ENCODE measurements around the gene PLIN3. TPM values are rescaled to one million over a fixed set of nuclear protein-coding genes. Genes with fewer than 3 reads are reported as not detected.
"Not testable (repeated sequence)": the region's sequence is repeated elsewhere in the genome, so short reads cannot be mapped to it uniquely, and the experiment has no call there.

Gene PLIN3
- total and polyA plus RNA-seq, 2 donors (not counting 3 experiments of a cell fraction or from before 2014, with no cell fraction given) = 76.8 to 88.9 TPM

DNA sequence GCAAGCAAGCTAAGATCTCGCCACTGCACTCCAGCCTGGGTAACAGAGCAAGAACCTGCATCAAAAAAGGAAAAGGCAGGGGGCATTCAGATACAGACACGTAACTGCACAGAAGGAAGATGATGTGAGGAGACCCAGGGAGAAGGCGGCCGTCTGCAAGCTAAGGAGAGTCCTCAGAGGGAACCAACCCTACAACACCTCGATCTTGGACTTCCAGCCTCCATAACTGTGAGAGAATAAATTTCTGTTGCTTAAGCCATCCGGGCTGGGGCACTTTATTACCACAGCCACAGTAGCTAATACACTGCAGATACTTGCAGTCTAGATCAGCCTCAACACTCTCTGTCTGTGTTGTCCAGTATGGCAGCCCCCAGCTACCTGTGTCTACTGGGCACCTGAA is 43.9 kb downstream of the PLIN3 start:
- Histone ChIP-seq H3K9me3 (replicated peaks; ENCODE audit: control insufficient read depth, insufficient read depth, low read length) (no peaks in the 10 kb centered on the region), H3K27ac (ENCODE audit: insufficient read depth, low read depth, low read length) (no peak overlapping the region), H3K4me1 (ENCODE audit: control insufficient read depth, extremely low read depth, insufficient read depth, low read length) (no peaks in the 10 kb centered on the region), H3K27me3 (ENCODE audit: control insufficient read depth in 2 of 2, insufficient read depth in 2 of 2, low read length in 2 of 2) (no peaks in the 10 kb centered on the region), H3K36me3 (ENCODE audit: control insufficient read depth in 2 of 2, extremely low read depth in 1 of 2, insufficient read depth in 2 of 2, low read length in 2 of 2) (no peaks in the 10 kb centered on the region), H3K9me1 (replicated peaks; ENCODE audit: control insufficient read depth, extremely low read depth, insufficient read depth, low read length) (no peaks in the 10 kb centered on the region), H3K4me2 (ENCODE audit: insufficient read depth, low read length) (no peak overlapping the region), H3K79me2 (ENCODE audit: control insufficient read depth, insufficient read depth, low read length) (peaks cover 21% of the 10 kb centered on the region), H3K9ac (replicated peaks; ENCODE audit: extremely low read depth, insufficient read depth, low read length) (no peak overlapping the region), H3K4me3 (replicated peaks in 1 of 3; ENCODE audit: insufficient read depth in 1 of 3, low read depth in 1 of 3, low read length in 3 of 3) (no peak overlapping the region), H4K20me1 (replicated peaks; ENCODE audit: control insufficient read depth, extremely low read depth, insufficient read depth, low read length) (no peaks in the 10 kb centered on the region), H2AFZ (ENCODE audit: low read depth, low read length) (no peak overlapping the region)
- intact Hi-C loops (cut with micrococcal nuclease) (no loop called here), dilution Hi-C loops (cut with MboI; ENCODE audit: extremely low pct_ligation_motif_present, low sequenced_read_pairs) (no loop called here)
- TF ChIP-seq POLR2A (IDR thresholded peaks at IDR 0.05; ENCODE audit: low read depth, low read length) (no peak), GATA2 (IDR thresholded peaks at IDR 0.05; ENCODE audit: insufficient read depth, insufficient read length, low read depth, low read length) (no peak), POLR2AphosphoS5 (IDR thresholded peaks at IDR 0.05; ENCODE audit: insufficient read depth, low read depth, low read length) (no peak), JUN (IDR thresholded peaks at IDR 0.05; ENCODE audit: borderline replicate concordance, insufficient read depth, insufficient read length, low read depth) (no peak), MYC (IDR thresholded peaks at IDR 0.05; ENCODE audit: low read depth, low read length) (no peak), EZH2 (IDR thresholded peaks at IDR 0.05; ENCODE audit: borderline replicate concordance, low read depth, low read length, severe bottlenecking) (no peak), FOS (IDR thresholded peaks at IDR 0.05; ENCODE audit: borderline replicate concordance, insufficient read depth, low read length) (no peak)
- TF ChIP-seq, protein P1, sequence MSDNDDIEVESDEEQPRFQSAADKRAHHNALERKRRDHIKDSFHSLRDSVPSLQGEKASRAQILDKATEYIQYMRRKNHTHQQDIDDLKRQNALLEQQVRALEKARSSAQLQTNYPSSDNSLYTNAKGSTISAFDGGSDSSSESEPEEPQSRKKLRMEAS (IDR thresholded peaks at IDR 0.05; ENCODE audit: insufficient read depth, insufficient read length) = no peak
- TF ChIP-seq, protein P2, sequence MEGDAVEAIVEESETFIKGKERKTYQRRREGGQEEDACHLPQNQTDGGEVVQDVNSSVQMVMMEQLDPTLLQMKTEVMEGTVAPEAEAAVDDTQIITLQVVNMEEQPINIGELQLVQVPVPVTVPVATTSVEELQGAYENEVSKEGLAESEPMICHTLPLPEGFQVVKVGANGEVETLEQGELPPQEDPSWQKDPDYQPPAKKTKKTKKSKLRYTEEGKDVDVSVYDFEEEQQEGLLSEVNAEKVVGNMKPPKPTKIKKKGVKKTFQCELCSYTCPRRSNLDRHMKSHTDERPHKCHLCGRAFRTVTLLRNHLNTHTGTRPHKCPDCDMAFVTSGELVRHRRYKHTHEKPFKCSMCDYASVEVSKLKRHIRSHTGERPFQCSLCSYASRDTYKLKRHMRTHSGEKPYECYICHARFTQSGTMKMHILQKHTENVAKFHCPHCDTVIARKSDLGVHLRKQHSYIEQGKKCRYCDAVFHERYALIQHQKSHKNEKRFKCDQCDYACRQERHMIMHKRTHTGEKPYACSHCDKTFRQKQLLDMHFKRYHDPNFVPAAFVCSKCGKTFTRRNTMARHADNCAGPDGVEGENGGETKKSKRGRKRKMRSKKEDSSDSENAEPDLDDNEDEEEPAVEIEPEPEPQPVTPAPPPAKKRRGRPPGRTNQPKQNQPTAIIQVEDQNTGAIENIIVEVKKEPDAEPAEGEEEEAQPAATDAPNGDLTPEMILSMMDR (IDR thresholded peaks at IDR 0.05; ENCODE audit: extremely low read depth in 1 of 2, insufficient read depth in 1 of 2, low read depth in 1 of 2, low read length in 2 of 2) = no peak
- BruUV-seq (replicated peaks) = no TSS peak
- FAIRE-seq (no peak), DNase-seq (ENCODE audit: low read depth, low spot score) (no peak)
- ChIA-PET CTCF (interaction anchor here (1.3 to 3.1 kb wide), 3 partner anchors 8 to 28 kb away, joined by 5 to 17 read pairs (median 15); partner anchors contain the start of gene TICAM1), POLR2A (no interaction called here)

DNA sequence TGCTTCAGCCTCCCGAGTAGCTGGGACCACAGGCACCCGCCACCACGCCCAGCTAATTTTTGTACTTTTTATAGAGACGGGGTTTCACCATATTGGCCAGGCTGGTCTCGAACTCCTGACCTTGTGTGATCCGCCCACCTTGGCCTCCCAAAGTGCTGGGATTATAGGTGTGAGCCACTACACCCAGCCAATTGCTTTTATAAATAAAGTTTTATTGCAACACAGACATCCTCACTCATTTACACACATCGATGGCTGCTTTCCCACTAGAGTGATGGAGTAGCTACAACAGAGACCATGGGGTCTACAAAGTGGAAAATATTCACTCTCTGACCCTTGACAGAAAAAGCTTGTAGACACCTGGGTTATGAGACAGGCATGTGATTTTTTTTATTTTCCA is 45.1 kb downstream of the PLIN3 start:
- H3K4me2 ChIP-seq (ENCODE audit: insufficient read depth, low read length); BruUV-seq (replicated peaks); H3K27me3 ChIP-seq (ENCODE audit: control insufficient read depth in 2 of 2, insufficient read depth in 2 of 2, low read length in 2 of 2); H3K4me3 ChIP-seq (replicated peaks in 1 of 3; ENCODE audit: insufficient read depth in 1 of 3, low read depth in 1 of 3, low read length in 3 of 3); H3K4me1 ChIP-seq (ENCODE audit: control insufficient read depth, extremely low read depth, insufficient read depth, low read length); H4K20me1 ChIP-seq (replicated peaks; ENCODE audit: control insufficient read depth, extremely low read depth, insufficient read depth, low read length); H3K9me3 ChIP-seq (replicated peaks; ENCODE audit: control insufficient read depth, insufficient read depth, low read length); POLR2A ChIA-PET; H2AFZ ChIP-seq (ENCODE audit: low read depth, low read length); H3K36me3 ChIP-seq (ENCODE audit: control insufficient read depth in 2 of 2, extremely low read depth in 1 of 2, insufficient read depth in 2 of 2, low read length in 2 of 2); H3K27ac ChIP-seq (ENCODE audit: insufficient read depth, low read depth, low read length); H3K9me1 ChIP-seq (replicated peaks; ENCODE audit: control insufficient read depth, extremely low read depth, insufficient read depth, low read length); dilution Hi-C loops (cut with MboI; ENCODE audit: extremely low pct_ligation_motif_present, low sequenced_read_pairs); DNase-seq (ENCODE audit: low read depth, low spot score); intact Hi-C loops (cut with micrococcal nuclease); H3K9ac ChIP-seq (replicated peaks; ENCODE audit: extremely low read depth, insufficient read depth, low read length); FAIRE-seq: not testable (repeated sequence)
- CTCF ChIA-PET = interaction anchor here (1.3 to 3.1 kb wide), 3 partner anchors 9 to 29 kb away, joined by 5 to 17 read pairs (median 15); partner anchors contain the start of gene TICAM1
- peaks cover 15% of the 10 kb centered on the region for H3K79me2 ChIP-seq (ENCODE audit: control insufficient read depth, insufficient read depth, low read length)
